Measurements from ENCODE around the gene DNAJC30. TPM values are rescaled to one million over a fixed set of nuclear protein-coding genes. Genes with fewer than 3 reads are reported as not detected.

The DNAJC30 gene
- polyA plus RNA-seq, 1 donor (not counting 4 experiments of a cell fraction or from before 2014, with no cell fraction given) = 4.9 TPM

- H3K9me1 ChIP-seq (ENCODE audit: control insufficient read depth, extremely low read depth, insufficient read depth, low read length) = no peaks in the 10 kb centered on the region
- TF ChIP-seq EZH2 (IDR thresholded peaks at IDR 0.05; ENCODE audit: low read length) (no peak), CTCF (optimal IDR thresholded peaks at IDR 0.05 in 1 of 3, IDR thresholded peaks at IDR 0.05 in 1 of 3, conservative IDR thresholded peaks at IDR 0.05 in 1 of 3; ENCODE audit: extremely low read depth in 1 of 3, insufficient read depth in 2 of 3, low read length in 3 of 3) (no peak)
- no peak overlapping the region for H3K4me3 ChIP-seq (ENCODE audit: control insufficient read depth in 2 of 3, extremely low read depth in 1 of 3, insufficient read depth in 2 of 3, low read depth in 1 of 3, low read length in 3 of 3)
- no peak overlapping the region for H3K4me2 ChIP-seq (ENCODE audit: control insufficient read depth, extremely low read depth, insufficient read depth, low read depth, low read length)
- no peaks in the 10 kb centered on the region for H3K27me3 ChIP-seq (ENCODE audit: control insufficient read depth, extremely low read depth, insufficient read depth, low read length)
- no peaks in the 10 kb centered on the region for H3K9me3 ChIP-seq (ENCODE audit: control insufficient read depth, low read depth, low read length)
- H3K36me3 ChIP-seq (ENCODE audit: control insufficient read depth in 2 of 2, extremely low read depth in 1 of 2, insufficient read depth in 2 of 2, low read length in 2 of 2) = peaks cover 33 to 46% of the 10 kb centered on the region in 2 experiments
- H3K79me2 ChIP-seq (ENCODE audit: control insufficient read depth, insufficient read depth, low read length) = peaks cover 14% of the 10 kb centered on the region
- H4K20me1 ChIP-seq (ENCODE audit: control insufficient read depth, extremely low read depth, insufficient read depth, low read length) = no peaks in the 10 kb centered on the region
- H2AFZ ChIP-seq (ENCODE audit: control insufficient read depth, low read length) = no peak overlapping the region
- FAIRE-seq = no peak
- H3K4me1 ChIP-seq (ENCODE audit: control insufficient read depth, extremely low read depth, insufficient read depth, low read length) = no peaks in the 10 kb centered on the region
- H3K9ac ChIP-seq (ENCODE audit: control insufficient read depth, extremely low read depth, insufficient read depth, low read length) = no peak overlapping the region
- H3K27ac ChIP-seq (ENCODE audit: control insufficient read depth, insufficient read depth, low read length) = no peak overlapping the region
- dilution Hi-C loops (cut with MboI; ENCODE audit: extremely low pct_ligation_motif_present, low sequenced_read_pairs) = no loop called here
- no peak for DNase-seq (ENCODE audit: low read depth, low spot score)
These were observed 7.4 kb upstream of the DNAJC30 start for GRCh38 chr7:73690646-73691045.

GRCh38 chr7:73688288-73688687 lies 5.0 kb upstream of the DNAJC30 start:
- H3K9me3 ChIP-seq (ENCODE audit: control insufficient read depth, low read depth, low read length) = no peaks in the 10 kb centered on the region
- DNase-seq (ENCODE audit: low read depth, low spot score) = no peak
- H3K36me3 ChIP-seq (ENCODE audit: control insufficient read depth in 2 of 2, extremely low read depth in 1 of 2, insufficient read depth in 2 of 2, low read length in 2 of 2) = peaks cover 26 to 30% of the 10 kb centered on the region in 2 experiments
- no peak overlapping the region for H3K4me2 ChIP-seq (ENCODE audit: control insufficient read depth, extremely low read depth, insufficient read depth, low read depth, low read length)
- H4K20me1 ChIP-seq (ENCODE audit: control insufficient read depth, extremely low read depth, insufficient read depth, low read length) = no peaks in the 10 kb centered on the region
- dilution Hi-C loops (cut with MboI; ENCODE audit: extremely low pct_ligation_motif_present, low sequenced_read_pairs) = no loop called here
- no peaks in the 10 kb centered on the region for H3K4me1 ChIP-seq (ENCODE audit: control insufficient read depth, extremely low read depth, insufficient read depth, low read length)
- H2AFZ ChIP-seq (ENCODE audit: control insufficient read depth, low read length) = no peak overlapping the region
- H3K9ac ChIP-seq (ENCODE audit: control insufficient read depth, extremely low read depth, insufficient read depth, low read length) = no peak overlapping the region
- no peaks in the 10 kb centered on the region for H3K9me1 ChIP-seq (ENCODE audit: control insufficient read depth, extremely low read depth, insufficient read depth, low read length)
- no peak overlapping the region for H3K27ac ChIP-seq (ENCODE audit: control insufficient read depth, insufficient read depth, low read length)
- no peak for TF ChIP-seq EZH2 (IDR thresholded peaks at IDR 0.05; ENCODE audit: low read length)
- no peak for TF ChIP-seq CTCF (optimal IDR thresholded peaks at IDR 0.05 in 1 of 3, IDR thresholded peaks at IDR 0.05 in 1 of 3, conservative IDR thresholded peaks at IDR 0.05 in 1 of 3; ENCODE audit: extremely low read depth in 1 of 3, insufficient read depth in 2 of 3, low read length in 3 of 3)
- FAIRE-seq = no peak
- peaks cover 36% of the 10 kb centered on the region for H3K79me2 ChIP-seq (ENCODE audit: control insufficient read depth, insufficient read depth, low read length)
- no peaks in the 10 kb centered on the region for H3K27me3 ChIP-seq (ENCODE audit: control insufficient read depth, extremely low read depth, insufficient read depth, low read length)
- H3K4me3 ChIP-seq (ENCODE audit: control insufficient read depth in 2 of 3, extremely low read depth in 1 of 3, insufficient read depth in 2 of 3, low read depth in 1 of 3, low read length in 3 of 3) = no peak overlapping the region
